Measurements from ENCODE around the gene PAN2.
"Not testable (repeated sequence)": the region's sequence is repeated elsewhere in the genome, so short reads cannot be mapped to it uniquely, and the experiment has no call there.

PAN2 gene

GRCh38 chr12:56304872-56305590 lies 28.8 kb downstream of the PAN2 start:
- DNase-seq (ENCODE audit: low read depth) = no peak

DNA sequence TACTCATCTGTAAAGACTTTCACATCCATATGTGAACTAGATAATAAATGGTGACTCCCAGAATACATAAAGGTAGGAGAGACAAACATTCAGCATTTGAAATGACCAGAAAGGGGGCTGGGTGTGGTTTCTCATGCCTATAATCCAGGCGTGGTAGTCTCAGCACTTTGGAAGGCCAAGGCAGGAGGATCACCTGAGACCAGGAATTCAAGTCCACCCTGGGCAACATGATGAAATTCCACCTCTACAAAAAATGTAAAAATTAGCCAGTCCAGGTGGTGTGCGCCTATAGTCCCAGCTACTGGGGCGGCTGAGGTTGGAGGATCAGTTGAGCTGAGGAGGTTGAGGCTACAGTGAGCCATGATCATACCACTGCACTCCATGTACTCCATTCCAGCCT lies 29.5 kb downstream of the PAN2 start:
- DNase-seq (ENCODE audit: low read depth) = no peak

DNA sequence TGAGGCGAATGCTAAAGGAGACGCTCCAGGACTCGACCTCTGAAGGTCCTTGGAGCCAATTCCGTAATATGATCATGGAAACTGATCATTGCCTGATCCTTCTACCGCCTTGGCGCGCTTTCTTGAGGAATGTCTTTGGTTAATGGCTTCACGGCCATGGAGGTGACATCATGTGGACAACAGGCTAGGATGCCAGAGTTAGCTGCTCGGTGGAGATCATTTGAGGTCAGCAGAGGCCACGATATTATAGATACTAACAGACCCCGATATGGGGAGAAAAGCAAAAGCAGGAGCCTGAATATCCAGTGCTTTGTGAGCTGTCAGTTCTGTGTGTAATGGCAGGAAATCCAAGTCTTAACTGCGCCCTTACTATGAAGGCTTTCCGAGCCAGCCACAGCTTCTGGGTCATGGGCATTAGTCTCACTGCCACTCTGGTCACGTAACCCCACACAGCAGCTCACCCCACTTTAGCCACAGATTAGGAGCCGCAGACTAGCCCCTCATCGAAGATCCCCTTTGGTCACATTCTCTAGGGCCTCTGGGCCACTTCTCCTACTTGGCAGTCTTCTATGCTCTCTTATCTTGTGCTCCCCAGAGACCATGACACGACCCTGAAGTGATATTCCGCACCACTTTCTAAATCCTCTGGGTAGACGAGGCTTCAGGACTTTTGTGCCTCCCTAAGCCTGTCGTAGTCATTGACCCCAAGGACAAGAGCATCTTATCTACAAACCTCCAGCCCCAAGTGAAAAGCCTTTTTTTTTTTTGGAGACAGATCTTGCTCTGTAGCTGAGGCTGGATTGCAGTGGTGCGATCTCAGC lies 32.9 kb downstream of the PAN2 start:
- DNase-seq (ENCODE audit: low read depth) = no peak

GRCh38 chr12:56299853-56300643 lies 33.8 kb downstream of the PAN2 start, which contains the start of gene CS:
Gene CS, minus strand, starts transcription at chr12:56300330. Its CDS starts 129 bp downstream, at chr12:56300201.
- peak; percentile 96 for DNase-seq (ENCODE audit: low read depth)

DNA sequence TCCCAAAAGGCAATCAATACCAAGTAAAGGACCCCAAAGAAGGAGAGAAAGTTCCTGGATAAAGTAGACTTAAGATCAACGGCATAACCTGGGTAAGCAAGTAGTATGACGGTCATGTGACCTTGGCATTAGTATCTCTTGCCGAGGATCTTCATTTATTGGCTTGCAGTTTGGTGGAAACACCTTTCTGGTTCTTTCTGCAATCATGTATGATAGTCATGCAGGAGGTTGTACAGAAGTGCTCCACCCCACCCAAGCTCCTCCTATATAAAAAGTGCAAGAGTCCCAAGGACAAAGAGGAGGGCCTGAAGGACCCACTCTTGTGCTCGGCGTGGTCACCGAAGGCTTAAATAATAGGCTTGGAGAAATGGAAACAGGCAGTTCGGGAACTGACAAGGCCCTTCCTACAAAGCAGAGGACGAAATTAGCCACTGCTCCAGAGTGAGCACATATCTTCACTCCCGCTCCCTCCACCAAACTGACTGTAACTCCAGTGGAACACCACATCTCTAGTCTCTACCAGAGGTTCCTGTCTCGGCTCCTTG lies 34.4 kb downstream of the PAN2 start:
- DNase-seq (ENCODE audit: low read depth) = no peak

DNA sequence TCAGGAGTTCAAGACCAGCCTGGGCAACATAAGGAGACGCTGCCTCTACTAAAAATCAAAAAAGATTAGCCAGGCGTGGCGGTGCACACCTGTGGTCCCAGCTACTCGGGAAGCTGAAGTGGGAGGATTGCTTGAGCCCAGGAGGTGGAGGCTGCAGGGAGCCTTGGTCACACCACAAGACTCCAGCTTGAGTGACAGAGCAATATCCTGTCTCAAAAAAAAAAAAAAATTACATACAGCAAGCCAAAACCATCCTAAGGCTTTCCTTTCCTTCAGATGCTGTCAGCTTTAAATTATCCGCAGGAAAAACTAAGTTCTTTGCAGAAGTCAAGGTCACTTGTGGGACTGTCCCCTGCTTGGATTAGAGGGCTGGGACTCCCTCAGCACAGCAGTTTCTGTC lies 35.0 kb downstream of the PAN2 start:
- DNase-seq (ENCODE audit: low read depth) = no peak

DNA sequence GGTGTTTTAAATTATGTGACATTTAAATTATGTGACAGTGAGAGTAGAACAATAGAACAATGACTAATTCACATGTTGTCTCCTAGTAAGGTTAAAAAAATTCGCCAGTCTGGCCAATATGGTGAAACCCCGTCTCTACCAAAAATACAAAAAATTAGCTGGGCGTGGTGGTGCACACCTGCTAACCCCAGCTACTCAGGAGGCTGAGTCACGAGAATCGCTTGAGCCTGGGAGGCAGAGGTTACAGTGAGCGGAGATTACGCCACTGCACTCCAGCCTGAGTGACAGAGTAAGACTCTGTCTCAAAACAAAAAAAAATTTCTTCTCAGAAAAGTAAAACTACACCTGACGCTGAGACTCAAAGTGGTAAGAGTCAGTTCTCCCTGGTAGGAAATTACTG lies 36.4 kb downstream of the PAN2 start:
- DNase-seq (ENCODE audit: low read depth) = no peak

- no peak for DNase-seq (ENCODE audit: low read depth)
These were observed 37.5 kb downstream of the PAN2 start for GRCh38 chr12:56296295-56296694.

GRCh38 chr12:56293795-56294194 lies 40.0 kb downstream of the PAN2 start:
- DNase-seq (ENCODE audit: low read depth) = no peak

- no peak for DNase-seq (ENCODE audit: low read depth)
These were observed 45.0 kb downstream of the PAN2 start for GRCh38 chr12:56288705-56289387.

GRCh38 chr12:56286044-56286830 lies 47.6 kb downstream of the PAN2 start:
- DNase-seq (ENCODE audit: low read depth) = no peak

GRCh38 chr12:56284263-56284662 lies 49.5 kb downstream of the PAN2 start:
- not testable (repeated sequence) for DNase-seq (ENCODE audit: low read depth)

- DNase-seq (ENCODE audit: low read depth) = no peak
These were observed 51.2 kb downstream of the PAN2 start for GRCh38 chr12:56282579-56282978.

DNA sequence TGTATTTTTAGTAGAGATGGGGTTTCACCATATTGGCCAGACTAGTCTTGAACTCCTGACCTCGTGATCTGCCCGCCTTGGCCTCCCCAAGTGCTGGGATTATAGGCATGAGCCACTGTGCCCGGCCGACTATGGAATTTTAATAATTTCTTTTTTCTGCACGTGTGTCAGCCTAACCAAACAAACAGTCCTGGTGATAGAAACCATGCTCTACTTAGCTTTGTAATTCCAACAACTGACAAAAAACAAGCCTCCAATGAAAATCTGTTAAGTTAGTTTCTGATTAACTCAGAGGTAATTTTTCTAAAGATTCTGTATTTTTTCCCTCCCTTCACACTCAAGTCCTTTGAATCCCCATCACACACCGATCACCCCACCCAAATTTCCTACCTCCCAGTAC lies 51.8 kb downstream of the PAN2 start:
- DNase-seq (ENCODE audit: low read depth) = no peak

DNA sequence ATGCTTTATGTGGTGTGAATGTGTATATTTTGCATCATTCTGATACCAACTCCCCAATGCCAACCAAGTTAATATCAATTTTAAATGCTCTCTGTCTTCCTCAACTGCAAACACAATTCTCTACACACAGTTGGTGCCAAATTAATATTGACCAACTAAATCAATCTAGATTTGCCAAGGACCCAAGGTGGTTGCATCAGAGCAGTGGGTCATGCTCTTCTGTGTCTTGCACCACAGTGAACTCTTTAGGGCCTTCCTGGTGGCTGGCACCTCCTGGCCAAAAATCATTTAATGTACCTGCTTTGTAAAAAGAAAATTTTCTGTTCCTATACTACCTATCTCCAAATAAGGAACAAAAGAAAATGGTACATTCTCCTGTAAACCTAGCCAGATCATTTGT lies 53.0 kb downstream of the PAN2 start:
- DNase-seq (ENCODE audit: low read depth) = no peak

DNA sequence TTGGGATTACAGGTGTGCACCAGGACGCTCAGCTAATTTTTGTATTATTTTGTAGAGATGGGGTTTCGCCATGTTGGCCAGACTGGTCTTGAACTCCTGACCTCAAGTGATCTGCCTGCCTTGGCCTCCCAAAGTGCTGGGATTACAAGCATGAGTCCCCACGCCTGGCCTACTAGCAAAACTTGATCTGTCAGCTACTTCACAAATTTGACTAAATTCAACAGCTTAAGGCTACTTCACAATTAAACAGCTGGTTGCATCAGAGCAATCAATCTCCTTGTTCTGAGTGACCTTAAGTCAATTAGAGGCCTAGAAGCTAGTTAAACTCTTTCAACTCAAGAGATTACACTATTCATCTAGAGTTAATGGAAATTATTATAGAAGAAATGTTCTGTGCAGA lies 54.9 kb downstream of the PAN2 start:
- no peak for DNase-seq (ENCODE audit: low read depth)

- no peak for DNase-seq (ENCODE audit: low read depth)
These were observed 59.5 kb downstream of the PAN2 start for GRCh38 chr12:56274299-56274698.

DNA sequence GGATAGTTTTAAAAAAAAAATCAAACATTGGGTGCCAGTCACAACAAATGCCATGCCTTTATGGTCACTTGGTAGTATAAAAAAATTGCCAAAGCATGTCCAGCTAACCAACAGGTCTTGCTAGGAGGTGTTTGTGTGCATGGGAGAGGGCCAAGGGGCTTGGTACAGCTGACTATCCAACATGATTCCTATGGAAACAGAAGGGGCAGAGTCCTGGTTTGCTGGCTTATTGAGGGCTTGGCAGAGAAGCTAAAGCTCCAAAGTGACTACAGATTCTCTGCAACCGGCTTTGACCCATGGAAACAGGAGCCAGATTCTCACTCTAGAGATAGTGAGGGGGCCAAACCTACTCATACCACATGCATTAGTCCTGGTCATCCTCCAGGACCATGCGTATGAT lies 61.3 kb downstream of the PAN2 start:
- not testable (repeated sequence) for DNase-seq (ENCODE audit: low read depth)

GRCh38 chr12:56271031-56271430 lies 62.8 kb downstream of the PAN2 start:
- DNase-seq (ENCODE audit: low read depth) = no peak

- DNase-seq (ENCODE audit: low read depth) = no peak
These were observed 66.2 kb downstream of the PAN2 start for GRCh38 chr12:56267443-56268071.
